CD4-positive, alpha-beta T cell treated with Interleukin-2 at 100 ng/mL for 4 hours (primary cell): Measurements from ENCODE around the gene ZBTB17.

Source experiments
- DNase-seq: peaks from one replicate; pipeline ENCODE4 v3.0.0-alpha.2; 2020; ENCODE audit warnings: low spot score

Gene ZBTB17

GRCh38 chr1:15960808-15961207 lies 15.1 kb downstream of the ZBTB17 start:
- no peak for DNase-seq

DNA sequence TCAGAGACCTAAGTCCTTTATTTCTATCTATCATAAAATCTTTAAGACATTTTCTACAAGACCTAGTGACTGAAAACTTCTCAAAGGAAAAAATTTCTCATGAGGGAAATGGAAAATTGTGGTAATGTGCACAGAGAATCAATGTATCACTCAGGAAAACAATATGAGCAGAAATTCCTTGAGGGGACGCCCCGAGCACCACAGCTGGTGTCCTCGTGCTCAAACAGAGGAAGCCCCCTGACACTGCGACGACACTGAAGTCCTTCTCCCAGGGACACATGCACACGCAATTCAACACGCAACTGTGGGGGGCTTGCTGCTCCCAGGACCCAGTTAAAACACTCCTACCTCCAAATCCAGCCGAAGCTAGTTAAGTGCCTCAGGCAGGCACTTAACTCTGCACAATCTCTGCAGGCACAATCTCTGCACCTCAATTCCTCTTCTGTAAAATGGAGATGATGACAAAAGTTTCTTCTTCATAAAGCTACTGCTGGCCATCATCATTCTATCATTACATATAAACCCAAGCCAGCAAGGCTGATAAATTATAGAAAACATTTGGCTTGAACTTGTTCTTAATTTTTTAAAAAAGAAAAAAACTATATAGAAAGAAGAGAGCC lies 16.0 kb downstream of the ZBTB17 start:
- DNase-seq: no peak

- DNase-seq: no peak
Observed at GRCh38 chr1:15959424-15959823, 16.5 kb downstream of the ZBTB17 start.

DNA sequence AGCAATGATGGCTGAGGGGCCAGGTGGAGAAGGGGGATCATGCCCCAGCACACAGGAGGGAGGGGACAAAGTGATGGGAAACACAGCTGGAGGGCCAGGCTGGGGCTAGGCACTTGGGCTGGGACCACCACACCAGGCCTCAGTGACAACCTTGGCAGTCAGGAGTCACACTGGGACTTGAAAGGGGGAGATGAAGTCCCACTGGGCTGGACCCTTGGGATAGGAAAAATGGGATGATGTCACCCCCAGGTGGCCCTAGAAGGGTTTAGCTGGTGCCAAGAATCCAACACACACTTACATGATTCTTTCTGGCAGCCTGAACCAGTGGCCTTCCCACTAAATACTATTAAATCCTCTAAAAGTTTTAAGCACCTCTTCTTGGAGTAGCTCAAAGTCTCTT lies 17.1 kb downstream of the ZBTB17 start:
- no peak for DNase-seq

- no peak for DNase-seq
Observed at GRCh38 chr1:15958111-15958510, 17.8 kb downstream of the ZBTB17 start.

DNA sequence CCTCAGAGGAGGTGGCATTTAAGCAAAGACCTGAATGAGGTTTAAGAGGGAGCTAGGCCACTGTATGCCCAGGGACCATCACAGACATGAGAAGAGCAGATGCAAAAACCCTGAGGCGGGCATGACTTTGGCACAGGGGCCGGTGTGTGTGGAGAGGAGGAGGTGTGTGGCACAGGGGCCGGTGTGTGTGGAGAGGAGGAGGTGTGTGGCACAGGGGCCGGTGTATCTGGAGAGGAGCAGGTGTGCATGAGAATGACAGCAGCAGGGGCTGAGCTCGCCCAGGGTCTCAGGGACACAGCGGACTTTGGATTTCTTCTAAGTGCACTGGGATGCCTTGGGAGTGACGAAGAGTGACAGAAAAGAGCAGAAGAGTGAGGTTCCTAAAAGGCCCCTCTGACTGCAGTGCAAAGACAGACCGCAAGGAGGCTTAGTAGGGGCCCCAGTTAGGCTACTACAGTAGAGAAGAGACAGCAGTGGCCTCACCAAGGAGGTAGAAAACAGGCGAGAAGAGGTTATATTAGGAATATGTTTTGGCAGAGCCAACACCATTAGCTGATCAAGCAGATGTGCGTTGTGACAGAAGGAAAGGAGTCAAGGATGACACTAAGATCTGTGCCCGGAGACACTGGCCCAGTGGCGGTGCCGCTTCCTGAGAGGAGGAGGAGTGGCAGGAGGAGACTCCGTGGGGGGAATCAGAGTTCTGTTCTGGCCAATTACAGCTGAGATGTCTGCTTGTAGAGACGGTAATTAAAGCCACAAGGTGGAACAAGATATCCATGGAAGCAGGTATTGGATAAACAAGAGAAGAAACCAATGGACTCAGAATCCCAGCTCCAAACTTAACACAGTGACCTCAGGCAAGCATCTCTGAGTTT lies 18.4 kb downstream of the ZBTB17 start:
- no peak for DNase-seq

DNA sequence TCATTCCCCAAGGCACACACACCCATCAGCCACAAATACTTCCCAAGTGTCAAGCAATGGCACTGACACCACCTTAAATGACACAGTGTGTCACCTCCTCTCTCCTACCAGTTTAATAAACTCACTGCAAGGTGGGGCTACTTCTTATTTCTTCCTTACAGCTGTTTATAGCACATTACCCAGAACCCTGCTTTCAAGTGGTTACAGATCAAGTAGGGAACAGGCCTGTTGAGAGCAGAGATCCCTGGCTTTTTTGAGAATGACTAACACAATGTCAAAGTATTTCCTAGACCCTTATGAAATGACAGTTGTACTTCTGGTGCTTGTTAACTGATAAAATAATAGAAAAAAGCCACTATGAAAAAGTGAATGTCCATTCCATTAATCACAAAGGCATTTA lies 19.8 kb downstream of the ZBTB17 start:
- DNase-seq: peak; percentile 51

DNA sequence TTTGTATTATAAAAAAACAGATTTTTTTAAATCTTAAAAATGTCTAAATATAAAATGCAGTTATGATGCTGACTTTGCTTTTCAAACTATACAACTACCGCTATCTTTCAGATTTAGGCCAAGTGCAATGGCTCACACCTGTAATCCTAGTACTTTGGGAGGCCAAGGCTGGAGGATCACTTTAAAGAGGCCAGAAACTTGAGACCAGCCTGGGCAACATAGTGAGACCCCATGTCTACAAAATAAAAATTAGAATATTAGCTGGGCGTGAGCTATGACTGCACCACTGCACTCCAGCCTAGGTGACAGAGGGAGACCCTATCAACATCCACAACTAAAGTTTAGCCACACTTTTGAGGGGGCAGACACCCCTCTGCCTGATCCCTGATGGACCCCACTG lies 20.3 kb downstream of the ZBTB17 start:
- DNase-seq: no peak

GRCh38 chr1:15954316-15954715 lies 21.6 kb downstream of the ZBTB17 start:
- no peak for DNase-seq

DNA sequence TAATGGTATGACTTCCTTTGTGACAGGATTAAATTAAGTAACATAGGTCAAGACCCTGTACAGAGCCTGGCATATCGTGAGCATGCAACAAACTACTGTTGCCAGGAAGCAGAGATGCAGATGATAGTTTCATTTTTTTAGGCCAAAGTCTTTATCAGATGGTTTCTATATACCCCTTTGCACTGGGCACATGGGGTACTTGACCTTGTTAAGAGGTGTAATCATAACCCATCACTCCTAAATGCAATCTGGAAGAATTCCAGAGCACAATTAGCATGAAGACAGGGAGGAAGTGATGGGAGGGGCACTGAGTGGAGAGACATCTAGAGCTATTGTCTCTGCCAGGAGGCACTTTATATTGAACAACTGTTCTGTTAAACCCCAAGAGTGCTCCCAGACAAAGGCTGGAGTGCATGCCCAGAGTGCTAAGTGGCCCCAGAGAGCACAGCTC lies 22.1 kb downstream of the ZBTB17 start:
- no peak for DNase-seq

GRCh38 chr1:15953294-15953771 lies 22.6 kb downstream of the ZBTB17 start:
- DNase-seq: no peak

GRCh38 chr1:15952317-15953258 lies 23.3 kb downstream of the ZBTB17 start:
- DNase-seq: peak; percentile 20

- DNase-seq: peak; percentile 36
Observed at GRCh38 chr1:15951341-15952153, 24.4 kb downstream of the ZBTB17 start.

GRCh38 chr1:15950763-15951295 lies 25.1 kb downstream of the ZBTB17 start:
- peak; percentile 45 for DNase-seq

DNA sequence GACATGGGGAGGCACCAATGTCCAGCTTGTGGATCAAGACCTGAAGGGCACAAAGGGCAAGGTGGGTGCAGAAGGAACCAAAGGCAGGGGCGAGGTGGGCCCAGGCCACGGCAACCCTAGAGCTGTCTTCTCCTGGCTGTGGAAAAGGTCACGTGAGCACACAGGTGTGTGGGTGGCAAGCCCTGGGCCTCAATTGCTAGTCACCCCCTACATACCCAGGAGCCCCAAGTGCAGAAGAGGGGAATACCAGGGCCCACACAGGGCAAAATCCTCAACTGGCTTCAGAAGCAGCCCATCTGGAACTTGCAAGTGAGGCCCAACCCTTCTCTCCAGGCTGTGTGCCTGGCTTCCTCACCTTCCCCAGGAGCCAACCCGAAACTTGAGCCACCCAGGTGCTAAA lies 25.6 kb downstream of the ZBTB17 start:
- DNase-seq: peak; percentile 16

GRCh38 chr1:15949453-15950245 lies 26.3 kb downstream of the ZBTB17 start:
- peak; percentile 97 for DNase-seq

GRCh38 chr1:15948595-15949452 lies 27.1 kb downstream of the ZBTB17 start:
- no peak for DNase-seq

- no peak for DNase-seq
Observed at GRCh38 chr1:15948091-15948591, 27.8 kb downstream of the ZBTB17 start.
